ENCODE measurements around the gene DRAM2.
"Not testable (repeated sequence)": the region's sequence is repeated elsewhere in the genome, so short reads cannot be mapped to it uniquely, and the experiment has no call there.

Gene DRAM2

GRCh38 chr1:111082421-111083203 lies 57.3 kb downstream of the DRAM2 start:
- DNase-seq (ENCODE audit: low spot score) = no peak

- not testable (repeated sequence) for DNase-seq (ENCODE audit: low spot score)
Measured at GRCh38 chr1:111079329-111079728, 60.6 kb downstream of the DRAM2 start.

- not testable (repeated sequence) for DNase-seq (ENCODE audit: low spot score)
Measured at GRCh38 chr1:111077312-111077711, 62.6 kb downstream of the DRAM2 start.
